AG04450 (cell line): ENCODE measurements around the gene ADARB2. TPM values are rescaled to one million over a fixed set of nuclear protein-coding genes. Genes with fewer than 3 reads are reported as not detected.
"Not testable (repeated sequence)": the region's sequence is repeated elsewhere in the genome, so short reads cannot be mapped to it uniquely, and the experiment has no call there.

Source experiments
- CTCF ChIA-PET: fragments of 300-600, 350-600 bp; formaldehyde crosslinking; extraction: SDS; loops from one replicate; lab custom pipeline; 2022; ENCODE audit warnings: antibody characterized with exemption, inconsistent platforms; lab: Charles Lee
- POLR2A ChIA-PET: fragments of 350-600 bp; formaldehyde crosslinking; extraction: SDS; loops from one replicate; lab custom pipeline; 2021; ENCODE audit warnings: antibody characterized with exemption, inconsistent platforms; lab: Yijun Ruan, JAX
- DNase-seq: peaks from one replicate; pipeline ENCODE4 v3.0.0-alpha.2; 2011; ENCODE audit warnings: low read depth, low spot score
- H3K27ac ChIP-seq: one replicate; pipeline ENCODE4 v1.5.1; 2012; ENCODE audit warnings: low read depth, low read length, control low read depth
- H3K27me3 ChIP-seq: one replicate; pipeline ENCODE4 v1.6.0; 2012; ENCODE audit warnings: low read length; ENCODE audit not compliant: control insufficient read depth, insufficient read depth
- H3K4me3 ChIP-seq: 2 replicates; pipeline ENCODE4 v1.5.1; 2011; ENCODE audit warnings: mild to moderate bottlenecking, low read depth, low read length, control low read depth
- H3K9me3 ChIP-seq: 2 replicates; pipeline ENCODE4 v1.5.1; 2012; ENCODE audit warnings: low read length; ENCODE audit not compliant: control insufficient read depth, insufficient read depth
- CTCF ChIP-seq: IDR thresholded peaks from 2 replicates; pipeline ENCODE4 v1.5.1; 2011; ENCODE audit warnings: low read depth, low read length, control low read depth, inconsistent platforms
- polyA plus RNA-seq: library from polyadenylated mRNA; depleted of rRNA; stranded (reverse); fragments of >200 nt; gene quantifications from 2 replicates; pipeline ENCODE4 v1.2.3, GENCODE V29; 2011

The ADARB2 gene
- polyA plus RNA-seq, 1 experiment = not detected

- H3K9me3 ChIP-seq = peaks cover 85% of the 10 kb centered on the region
- CTCF ChIA-PET = no interaction called here
- no peaks in the 10 kb centered on the region for H3K27me3 ChIP-seq
- POLR2A ChIA-PET = no interaction called here
- H3K27ac ChIP-seq = no peak overlapping the region
- TF ChIP-seq CTCF = no peak
- no peak for DNase-seq
- H3K4me3 ChIP-seq = no peak overlapping the region
Measured at GRCh38 chr10:1467334-1468076, 269.8 kb downstream of the ADARB2 start.

GRCh38 chr10:1465993-1466764 is 271.1 kb downstream of the ADARB2 start:
- DNase-seq = no peak
- POLR2A ChIA-PET = no interaction called here
- CTCF ChIA-PET = no interaction called here
- no peak overlapping the region for H3K4me3 ChIP-seq
- H3K9me3 ChIP-seq = peaks cover 82% of the 10 kb centered on the region
- no peak overlapping the region for H3K27ac ChIP-seq
- no peaks in the 10 kb centered on the region for H3K27me3 ChIP-seq
- TF ChIP-seq CTCF = no peak

GRCh38 chr10:1465418-1465911 is 271.9 kb downstream of the ADARB2 start:
- TF ChIP-seq CTCF = no peak
- no peaks in the 10 kb centered on the region for H3K27me3 ChIP-seq
- H3K9me3 ChIP-seq = peaks cover 76% of the 10 kb centered on the region
- no peak overlapping the region for H3K27ac ChIP-seq
- POLR2A ChIA-PET = no interaction called here
- DNase-seq = no peak
- CTCF ChIA-PET = no interaction called here
- no peak overlapping the region for H3K4me3 ChIP-seq

- CTCF ChIA-PET = no interaction called here
- H3K9me3 ChIP-seq = peaks cover 72% of the 10 kb centered on the region
- no peaks in the 10 kb centered on the region for H3K27me3 ChIP-seq
- POLR2A ChIA-PET = no interaction called here
- no peak overlapping the region for H3K27ac ChIP-seq
- no peak for DNase-seq
- no peak overlapping the region for H3K4me3 ChIP-seq
- no peak for TF ChIP-seq CTCF
Measured at GRCh38 chr10:1464881-1465417, 272.4 kb downstream of the ADARB2 start.

- H3K4me3 ChIP-seq, CTCF ChIA-PET, H3K27me3 ChIP-seq, DNase-seq, POLR2A ChIA-PET, H3K27ac ChIP-seq: not testable (repeated sequence)
- peaks cover 73% of the 10 kb centered on the region for H3K9me3 ChIP-seq
Measured at GRCh38 chr10:1463971-1464370, 273.4 kb downstream of the ADARB2 start.
